ENCODE measurements around the gene PPP1R3D.

DNA sequence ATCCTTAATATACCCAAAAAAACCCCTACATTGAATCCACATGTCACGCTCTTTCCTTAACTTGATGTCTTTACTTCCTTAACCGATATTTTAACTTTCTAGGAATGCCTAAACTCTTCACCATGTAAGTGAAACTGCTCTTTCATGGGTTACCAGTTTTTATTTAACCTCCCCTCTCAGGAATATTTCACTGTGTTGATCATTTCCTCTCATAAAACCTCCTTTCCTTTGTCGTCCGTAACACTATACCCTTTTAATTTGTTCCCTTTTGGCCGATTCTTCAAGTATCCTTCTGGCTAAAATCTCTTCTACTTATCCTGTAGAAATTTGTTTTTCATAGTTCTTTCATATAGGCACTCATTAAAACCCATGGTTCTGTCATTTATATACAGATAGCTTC, 31.2 kb downstream of the PPP1R3D start:
- TF ChIP-seq ZBTB33 (IDR thresholded peaks at IDR 0.05; ENCODE audit: extremely low read depth, insufficient replicate concordance, low read length) (no peak), CEBPB (IDR thresholded peaks at IDR 0.05; ENCODE audit: low read depth) (no peak), POLR2A (IDR thresholded peaks at IDR 0.05; ENCODE audit: borderline replicate concordance, extremely low read depth, insufficient read depth, insufficient read length) (no peak), POLR2AphosphoS5 (IDR thresholded peaks at IDR 0.05; ENCODE audit: low read depth, low read length) (no peak), ZNF274 (IDR thresholded peaks at IDR 0.05; ENCODE audit: low read depth, low read length) (no peak), EZH2phosphoT487 (IDR thresholded peaks at IDR 0.05; ENCODE audit: borderline replicate concordance) (no peak)
- TF ChIP-seq, protein P1, sequence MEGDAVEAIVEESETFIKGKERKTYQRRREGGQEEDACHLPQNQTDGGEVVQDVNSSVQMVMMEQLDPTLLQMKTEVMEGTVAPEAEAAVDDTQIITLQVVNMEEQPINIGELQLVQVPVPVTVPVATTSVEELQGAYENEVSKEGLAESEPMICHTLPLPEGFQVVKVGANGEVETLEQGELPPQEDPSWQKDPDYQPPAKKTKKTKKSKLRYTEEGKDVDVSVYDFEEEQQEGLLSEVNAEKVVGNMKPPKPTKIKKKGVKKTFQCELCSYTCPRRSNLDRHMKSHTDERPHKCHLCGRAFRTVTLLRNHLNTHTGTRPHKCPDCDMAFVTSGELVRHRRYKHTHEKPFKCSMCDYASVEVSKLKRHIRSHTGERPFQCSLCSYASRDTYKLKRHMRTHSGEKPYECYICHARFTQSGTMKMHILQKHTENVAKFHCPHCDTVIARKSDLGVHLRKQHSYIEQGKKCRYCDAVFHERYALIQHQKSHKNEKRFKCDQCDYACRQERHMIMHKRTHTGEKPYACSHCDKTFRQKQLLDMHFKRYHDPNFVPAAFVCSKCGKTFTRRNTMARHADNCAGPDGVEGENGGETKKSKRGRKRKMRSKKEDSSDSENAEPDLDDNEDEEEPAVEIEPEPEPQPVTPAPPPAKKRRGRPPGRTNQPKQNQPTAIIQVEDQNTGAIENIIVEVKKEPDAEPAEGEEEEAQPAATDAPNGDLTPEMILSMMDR (IDR thresholded peaks at IDR 0.05 in 2 of 3, conservative IDR thresholded peaks at IDR 0.05 in 1 of 3; ENCODE audit: borderline replicate concordance in 1 of 3, insufficient read depth in 1 of 3, low read depth in 2 of 3, low read length in 2 of 3) = no peak
